Activated gamma-delta T cell treated with anti-CD3 and anti-CD28 coated beads, Interleukin-2, amount 50 U/mL, for 16 hours (primary cell): Measurements from ENCODE around the gene SP5.
"Not testable (repeated sequence)": the region's sequence is repeated elsewhere in the genome, so short reads cannot be mapped to it uniquely, and the experiment has no call there.

Source experiments
- DNase-seq: peaks from one replicate; pipeline ENCODE4 v3.0.0-alpha.2; 2020; ENCODE audit warnings: low read depth

The SP5 gene

GRCh38 chr2:170715062-170715931 lies at the start of gene SP5:
SP5 (plus strand) TSS chr2:170715337; CDS start chr2:170715513, 176 bp downstream.
- no peak for DNase-seq

- DNase-seq: no peak
Measured at GRCh38 chr2:170665743-170666142, 49.4 kb upstream of the SP5 start.

DNA sequence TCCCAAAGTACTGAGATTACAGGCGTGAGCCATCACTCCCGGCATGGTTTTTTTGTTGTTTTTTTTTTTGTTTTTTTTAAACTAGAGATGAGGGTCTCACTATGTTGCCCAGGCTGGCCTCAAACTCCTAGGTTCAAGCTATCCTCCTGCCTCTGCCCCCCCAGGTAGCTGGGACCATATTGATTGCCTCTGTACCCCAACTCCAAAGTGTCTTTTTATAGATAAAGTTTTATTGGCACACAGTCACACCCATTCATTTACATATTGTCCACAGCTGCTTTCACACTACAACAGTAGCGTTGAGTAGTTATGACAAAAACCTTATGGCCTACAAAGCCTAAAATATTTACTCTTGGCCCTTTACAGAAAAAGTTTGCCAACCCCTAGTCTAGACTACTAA lies 45.2 kb upstream of the SP5 start:
- DNase-seq: no peak

DNA sequence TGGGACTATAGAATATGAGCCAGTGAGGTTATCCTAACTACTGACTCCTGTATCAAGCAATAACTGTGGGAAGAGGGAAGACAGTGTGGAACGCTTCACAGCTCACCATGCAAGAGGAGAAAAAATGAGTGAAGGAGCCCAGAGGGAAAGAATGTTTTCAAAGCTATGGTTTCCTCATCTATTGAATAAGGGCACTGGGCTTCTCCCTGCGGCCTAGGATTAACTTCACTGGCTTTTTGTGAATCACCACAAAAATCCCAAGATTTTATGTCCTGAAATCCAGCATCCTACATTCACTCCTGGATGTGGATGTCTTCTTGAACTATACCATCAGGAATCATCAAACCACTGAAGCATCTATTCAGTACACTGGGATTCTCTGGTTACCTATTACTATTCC lies 44.5 kb upstream of the SP5 start:
- DNase-seq: no peak

- DNase-seq: no peak
Measured at GRCh38 chr2:170671079-170671478, 44.1 kb upstream of the SP5 start.

DNA sequence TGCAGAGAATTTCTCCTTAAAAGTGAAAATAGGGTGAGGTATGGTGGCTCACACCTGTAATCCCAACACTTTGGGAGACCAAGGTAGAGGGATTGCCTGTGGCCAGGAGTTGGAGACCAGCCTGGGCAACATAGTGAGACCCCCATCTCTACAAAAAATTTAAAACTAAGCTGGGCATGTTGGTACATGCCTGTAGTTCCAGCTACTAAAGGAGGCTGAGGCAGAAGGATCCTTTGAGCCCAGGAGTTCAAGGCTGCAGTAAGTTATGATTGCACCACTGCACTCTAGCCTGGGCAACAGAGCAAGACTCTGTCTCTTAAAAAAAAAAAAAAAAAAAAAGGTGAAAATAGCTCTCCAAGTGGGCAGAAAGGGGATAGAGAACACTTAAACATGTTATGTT lies 40.9 kb upstream of the SP5 start:
- not testable (repeated sequence) for DNase-seq

DNA sequence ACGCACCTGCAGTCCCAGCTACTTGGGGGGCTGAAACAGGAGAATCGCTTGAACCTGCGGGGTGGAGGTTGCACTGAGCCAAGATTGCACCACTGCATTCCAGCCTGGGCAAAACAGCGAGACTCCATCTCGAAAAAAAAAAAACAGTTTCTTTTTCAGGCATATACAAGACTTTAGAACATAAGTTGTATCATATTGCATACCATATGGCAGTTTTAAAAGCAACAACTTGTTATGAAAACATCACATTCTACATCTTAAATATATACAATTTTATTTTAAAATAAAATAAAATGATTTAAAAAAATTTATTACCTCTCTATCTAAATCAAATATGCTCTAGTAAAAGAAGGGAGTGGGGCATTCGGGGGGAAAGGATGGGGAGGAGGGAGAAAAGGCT lies 39.4 kb upstream of the SP5 start:
- DNase-seq: no peak

GRCh38 chr2:170679607-170680079 lies 35.5 kb upstream of the SP5 start:
- no peak for DNase-seq

GRCh38 chr2:170680172-170680941 lies 34.8 kb upstream of the SP5 start:
- DNase-seq: no peak

GRCh38 chr2:170681311-170681710 lies 33.8 kb upstream of the SP5 start:
- DNase-seq: no peak

GRCh38 chr2:170685591-170685990 lies 29.5 kb upstream of the SP5 start:
- DNase-seq: no peak

- DNase-seq: no peak
Measured at GRCh38 chr2:170689481-170689880, 25.7 kb upstream of the SP5 start.

DNA sequence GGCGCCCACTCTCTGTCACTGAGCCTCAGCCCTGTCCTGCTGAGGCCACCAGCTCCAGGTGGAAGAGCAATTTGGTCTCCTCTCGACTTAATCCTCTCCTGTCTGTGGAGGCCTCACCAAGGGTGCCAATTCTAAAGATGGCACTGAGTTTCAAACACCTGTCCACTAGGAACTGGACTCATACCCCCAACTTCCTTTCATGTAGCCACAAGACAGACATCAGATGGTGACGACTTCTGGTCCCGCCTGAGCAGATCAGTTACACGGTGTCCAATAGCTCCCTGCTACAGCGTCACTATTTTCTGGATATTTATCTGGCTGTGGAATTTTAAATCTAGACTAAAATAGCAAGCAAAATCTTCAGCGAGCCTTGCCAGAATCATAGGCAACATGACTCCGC lies 24.5 kb upstream of the SP5 start:
- no peak for DNase-seq

- DNase-seq: no peak
Measured at GRCh38 chr2:170694316-170694715, 20.8 kb upstream of the SP5 start.

- no peak for DNase-seq
Measured at GRCh38 chr2:170695521-170696410, 19.4 kb upstream of the SP5 start.

DNA sequence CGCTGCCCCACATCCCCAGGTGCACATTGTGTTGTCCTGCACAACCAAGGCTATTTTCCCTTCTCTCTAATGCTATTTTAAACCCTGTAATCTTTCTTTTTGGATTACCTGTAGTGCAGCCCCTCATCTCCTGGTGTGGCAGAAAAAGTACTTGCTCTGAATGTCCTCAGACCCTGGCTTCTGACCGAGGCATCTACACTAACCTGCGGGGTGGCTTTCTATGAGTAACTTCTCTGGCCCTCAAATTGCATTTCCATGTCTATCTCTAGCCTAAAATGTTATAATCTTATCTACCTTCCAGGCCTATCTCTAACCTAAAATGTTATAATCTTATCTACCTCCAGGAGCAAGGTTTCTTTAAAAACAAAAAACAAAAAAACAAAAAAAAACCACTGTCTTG lies 18.2 kb upstream of the SP5 start:
- no peak for DNase-seq

GRCh38 chr2:170701011-170701410 lies 14.1 kb upstream of the SP5 start:
- no peak for DNase-seq

GRCh38 chr2:170703776-170704476 lies 11.2 kb upstream of the SP5 start:
- DNase-seq: no peak

DNA sequence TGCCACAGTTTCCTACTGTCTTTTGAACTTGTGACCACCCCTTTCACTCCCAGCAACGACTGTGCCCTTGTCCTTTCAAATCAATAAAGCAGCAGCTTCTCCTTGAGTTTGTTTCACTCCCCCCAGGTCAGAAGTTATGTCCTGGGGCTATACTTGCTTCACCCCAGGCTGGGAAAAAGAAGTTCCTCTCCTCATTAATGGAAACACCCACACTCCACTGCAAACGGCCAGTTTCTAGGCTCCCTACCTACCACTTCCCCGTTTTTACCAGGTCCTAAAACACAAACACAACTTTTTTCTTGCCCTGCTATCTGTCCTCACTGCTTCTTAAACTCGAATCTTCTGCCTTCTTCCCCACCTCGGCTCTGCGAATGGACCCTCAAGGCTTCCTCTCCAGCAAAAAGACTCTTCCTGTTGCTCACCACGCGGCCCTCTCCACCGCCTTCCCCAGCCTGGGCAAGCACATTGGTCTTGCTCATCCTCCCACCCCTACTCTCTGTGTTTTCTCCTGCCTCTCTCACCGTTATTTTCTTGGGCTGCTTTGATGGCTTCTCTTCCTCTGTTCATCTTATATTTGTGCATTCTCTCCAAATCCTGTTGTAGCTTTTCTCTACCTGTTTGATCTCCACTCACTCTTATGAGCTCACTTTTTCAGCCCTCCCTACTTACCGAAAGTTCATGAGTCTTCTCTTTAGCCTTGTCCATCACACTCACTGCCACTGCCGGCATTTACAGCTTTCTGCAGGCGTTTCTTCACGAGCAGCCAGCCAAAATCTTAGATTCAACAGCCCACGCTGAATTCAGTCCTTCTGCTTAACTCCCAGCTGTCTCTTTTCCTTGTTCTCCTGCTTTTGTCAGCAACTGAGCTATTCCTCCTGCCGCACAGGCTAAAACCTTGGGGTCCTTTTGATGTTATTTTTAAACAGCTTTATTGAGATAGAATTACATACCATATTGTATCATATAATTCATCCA lies 7.0 kb upstream of the SP5 start:
- no peak for DNase-seq

GRCh38 chr2:170710609-170710979 lies 4.5 kb upstream of the SP5 start:
- DNase-seq: no peak
